Thyroid gland (tissue), 4 donors: ENCODE data around the gene CUL3.

ENCODE experiments used
- POLR2A ChIP-seq, 2 donors: fragments of 450-650 bp; IDR thresholded peaks; one replicate each; pipeline ENCODE4 v1.6.1; 2017; ENCODE audit warnings: antibody characterized with exemption in 2 of 2, mild to moderate bottlenecking in 2 of 2, moderate library complexity in 1 of 2
- TF ChIP-seq, protein P1 (sequence below), 6 experiments: fragments of 200-600 bp in 3 of 6; fragments of 450-650 bp in 3 of 6; sonication (generic) in 3 of 6; IDR thresholded peaks; one replicate each; pipeline ENCODE4 v1.5.1; 2016 to 2019; ENCODE audit warnings: antibody characterized with exemption in 6 of 6, mild to moderate bottlenecking in 2 of 6, inconsistent platforms in 1 of 6, moderate library complexity in 1 of 6

DNA sequence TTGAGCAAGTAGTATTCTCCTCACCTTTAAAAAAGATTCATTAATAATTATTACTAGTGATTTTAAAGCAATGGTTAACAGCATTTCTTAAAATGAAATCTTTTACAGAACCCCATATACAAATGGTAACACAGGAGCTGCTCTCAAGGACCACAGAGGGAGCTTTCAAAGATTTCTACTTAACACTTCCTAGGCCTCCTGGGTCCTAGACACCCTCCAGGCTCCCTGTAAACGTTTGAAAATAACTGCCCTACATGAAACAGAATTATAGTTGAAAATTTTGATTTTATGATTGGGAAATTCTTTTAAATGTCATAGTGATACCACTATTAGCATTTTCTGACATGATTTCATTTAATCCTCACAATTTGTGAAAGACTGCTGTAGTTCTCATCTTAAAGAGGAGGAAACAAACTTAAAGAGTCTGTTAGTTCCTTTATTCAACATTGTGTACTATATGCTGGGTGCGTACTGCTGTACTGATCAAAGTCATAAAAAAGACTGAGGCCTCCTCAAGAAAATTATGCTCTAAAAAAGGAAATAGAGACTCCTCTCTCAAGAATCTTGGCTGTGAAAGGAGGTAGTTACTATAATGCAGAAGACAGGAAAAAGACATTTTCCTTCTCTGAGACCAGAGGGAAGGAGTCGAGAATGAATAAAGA, 10.6 kb downstream of the CUL3 start:
- TF ChIP-seq, protein P1, sequence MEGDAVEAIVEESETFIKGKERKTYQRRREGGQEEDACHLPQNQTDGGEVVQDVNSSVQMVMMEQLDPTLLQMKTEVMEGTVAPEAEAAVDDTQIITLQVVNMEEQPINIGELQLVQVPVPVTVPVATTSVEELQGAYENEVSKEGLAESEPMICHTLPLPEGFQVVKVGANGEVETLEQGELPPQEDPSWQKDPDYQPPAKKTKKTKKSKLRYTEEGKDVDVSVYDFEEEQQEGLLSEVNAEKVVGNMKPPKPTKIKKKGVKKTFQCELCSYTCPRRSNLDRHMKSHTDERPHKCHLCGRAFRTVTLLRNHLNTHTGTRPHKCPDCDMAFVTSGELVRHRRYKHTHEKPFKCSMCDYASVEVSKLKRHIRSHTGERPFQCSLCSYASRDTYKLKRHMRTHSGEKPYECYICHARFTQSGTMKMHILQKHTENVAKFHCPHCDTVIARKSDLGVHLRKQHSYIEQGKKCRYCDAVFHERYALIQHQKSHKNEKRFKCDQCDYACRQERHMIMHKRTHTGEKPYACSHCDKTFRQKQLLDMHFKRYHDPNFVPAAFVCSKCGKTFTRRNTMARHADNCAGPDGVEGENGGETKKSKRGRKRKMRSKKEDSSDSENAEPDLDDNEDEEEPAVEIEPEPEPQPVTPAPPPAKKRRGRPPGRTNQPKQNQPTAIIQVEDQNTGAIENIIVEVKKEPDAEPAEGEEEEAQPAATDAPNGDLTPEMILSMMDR (IDR thresholded peaks at IDR 0.05) = no peak
- no peak for TF ChIP-seq POLR2A (IDR thresholded peaks at IDR 0.05)
